Measurements from ENCODE around the gene RGS9. TPM values are rescaled to one million over a fixed set of nuclear protein-coding genes. Genes with fewer than 3 reads are reported as not detected.
"Not testable (repeated sequence)": the region's sequence is repeated elsewhere in the genome, so short reads cannot be mapped to it uniquely, and the experiment has no call there.

Gene RGS9
- 0.24 and 1.1 TPM in 2 replicates for total RNA-seq (2014; rRNA removed; shearing (Covaris generic))

- peak; percentile 83 for DNase-seq (ENCODE audit: low read depth)
Measured at GRCh38 chr17:65137021-65137939, at the start of gene RGS9. Gene RGS9 (plus strand): TSS chr17:65137370. CDS start chr17:65137541, 171 bp downstream.

GRCh38 chr17:65088621-65089360, 48.4 kb upstream of the RGS9 start:
- DNase-seq (ENCODE audit: low read depth): no peak

- DNase-seq (ENCODE audit: low read depth): no peak
Measured at GRCh38 chr17:65092262-65092661, 44.9 kb upstream of the RGS9 start.

GRCh38 chr17:65092721-65093356, 44.3 kb upstream of the RGS9 start:
- not testable (repeated sequence) for DNase-seq (ENCODE audit: low read depth)

- DNase-seq (ENCODE audit: low read depth): no peak
Measured at GRCh38 chr17:65093930-65094329, 43.2 kb upstream of the RGS9 start.

GRCh38 chr17:65095465-65095864, 41.7 kb upstream of the RGS9 start:
- DNase-seq (ENCODE audit: low read depth): no peak

- not testable (repeated sequence) for DNase-seq (ENCODE audit: low read depth)
Measured at GRCh38 chr17:65096382-65096781, 40.8 kb upstream of the RGS9 start.

- DNase-seq (ENCODE audit: low read depth): no peak
Measured at GRCh38 chr17:65097110-65097509, 40.1 kb upstream of the RGS9 start.

- DNase-seq (ENCODE audit: low read depth): no peak
Measured at GRCh38 chr17:65099475-65099874, 37.7 kb upstream of the RGS9 start.

- DNase-seq (ENCODE audit: low read depth): peak; percentile 97
Measured at GRCh38 chr17:65099941-65100315, 37.2 kb upstream of the RGS9 start.

- peak; percentile 88 for DNase-seq (ENCODE audit: low read depth)
Measured at GRCh38 chr17:65100316-65101140, 36.6 kb upstream of the RGS9 start.

GRCh38 chr17:65101371-65101770, 35.8 kb upstream of the RGS9 start:
- no peak for DNase-seq (ENCODE audit: low read depth)

- no peak for DNase-seq (ENCODE audit: low read depth)
Measured at GRCh38 chr17:65102235-65102634, 34.9 kb upstream of the RGS9 start.

GRCh38 chr17:65102788-65103187, 34.4 kb upstream of the RGS9 start:
- peak; percentile 86 for DNase-seq (ENCODE audit: low read depth)

- DNase-seq (ENCODE audit: low read depth): no peak
Measured at GRCh38 chr17:65103431-65103830, 33.7 kb upstream of the RGS9 start.

GRCh38 chr17:65103896-65104295, 33.3 kb upstream of the RGS9 start:
- peak; percentile 90 for DNase-seq (ENCODE audit: low read depth)

- no peak for DNase-seq (ENCODE audit: low read depth)
Measured at GRCh38 chr17:65104541-65104940, 32.6 kb upstream of the RGS9 start.

- no peak for DNase-seq (ENCODE audit: low read depth)
Measured at GRCh38 chr17:65104973-65105372, 32.2 kb upstream of the RGS9 start.

GRCh38 chr17:65108152-65108551, 29.0 kb upstream of the RGS9 start:
- no peak for DNase-seq (ENCODE audit: low read depth)

GRCh38 chr17:65109543-65109942, 27.6 kb upstream of the RGS9 start:
- DNase-seq (ENCODE audit: low read depth): no peak

GRCh38 chr17:65109990-65110680, 27.0 kb upstream of the RGS9 start:
- DNase-seq (ENCODE audit: low read depth): no peak
